ENCODE data around the gene FGGY.

FGGY gene

GRCh38 chr1:59788825-59789224, 491.9 kb downstream of the FGGY start:
- no peak overlapping the region for H3K4me3 ChIP-seq (ENCODE audit: low read depth, low read length)

DNA sequence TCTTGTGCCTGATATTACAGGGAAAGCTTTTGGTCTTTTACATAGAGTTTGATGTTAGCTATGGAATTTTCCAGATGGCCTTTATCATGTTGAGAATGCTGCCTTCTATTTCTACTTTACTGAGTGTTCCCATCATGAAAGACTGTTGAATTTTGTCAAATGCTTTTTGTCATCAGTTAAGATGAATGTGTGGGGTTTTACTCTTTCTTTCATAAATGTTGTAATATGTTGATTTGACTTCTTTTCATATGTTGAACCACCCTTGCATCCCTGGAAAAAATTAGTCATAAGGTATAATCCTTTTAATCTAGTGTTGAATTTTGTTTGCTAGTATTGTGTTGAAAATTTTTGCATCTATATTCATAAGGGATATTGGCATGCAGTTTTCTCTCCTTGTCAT, 501.7 kb downstream of the FGGY start:
- H3K4me3 ChIP-seq (ENCODE audit: low read depth, low read length), result no peak overlapping the region

GRCh38 chr1:59803458-59804038, 506.7 kb downstream of the FGGY start:
- no peak overlapping the region for H3K4me3 ChIP-seq (ENCODE audit: low read depth, low read length)

GRCh38 chr1:59804301-59804700, 507.4 kb downstream of the FGGY start:
- no peak overlapping the region for H3K4me3 ChIP-seq (ENCODE audit: low read depth, low read length)

- H3K4me3 ChIP-seq (ENCODE audit: low read depth, low read length), result no peak overlapping the region
Measured at GRCh38 chr1:59805554-59805953, 508.7 kb downstream of the FGGY start.

Data from iPS-11a (cell line).